Measurements from ENCODE around the gene HSP90AA1.
"Not testable (repeated sequence)": the region's sequence is repeated elsewhere in the genome, so short reads cannot be mapped to it uniquely, and the experiment has no call there.

Gene HSP90AA1

GRCh38 chr14:102094101-102094500 is 7.3 kb upstream of the HSP90AA1 start:
- ATAC-seq (no peak), DNase-seq (no peak)

DNA sequence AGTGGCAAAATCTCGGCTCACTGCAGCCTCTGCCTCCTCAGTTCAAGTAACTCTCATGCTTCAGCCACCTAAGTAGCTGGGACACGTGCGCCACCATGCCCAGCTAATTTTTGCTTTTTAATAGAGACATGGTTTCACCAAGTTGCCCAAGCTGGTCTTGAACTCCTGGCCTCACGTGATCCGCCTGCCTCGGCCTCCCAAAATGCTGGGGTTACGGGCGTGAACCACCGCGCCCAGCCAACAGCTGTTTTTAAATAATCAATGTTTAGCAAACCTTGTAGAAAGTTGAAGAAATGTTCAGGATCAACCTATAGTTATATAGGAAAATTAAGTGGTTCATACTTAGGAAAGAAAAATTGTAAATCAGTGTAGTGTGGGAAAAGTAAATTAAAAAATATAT is 6.0 kb upstream of the HSP90AA1 start:
- ATAC-seq (no peak), DNase-seq (no peak)

GRCh38 chr14:102090713-102091112 is 3.9 kb upstream of the HSP90AA1 start:
- ATAC-seq, result no peak
- no peak for DNase-seq

GRCh38 chr14:102089621-102090343 is 2.9 kb upstream of the HSP90AA1 start:
- DNase-seq, result no peak
- no peak for ATAC-seq

DNA sequence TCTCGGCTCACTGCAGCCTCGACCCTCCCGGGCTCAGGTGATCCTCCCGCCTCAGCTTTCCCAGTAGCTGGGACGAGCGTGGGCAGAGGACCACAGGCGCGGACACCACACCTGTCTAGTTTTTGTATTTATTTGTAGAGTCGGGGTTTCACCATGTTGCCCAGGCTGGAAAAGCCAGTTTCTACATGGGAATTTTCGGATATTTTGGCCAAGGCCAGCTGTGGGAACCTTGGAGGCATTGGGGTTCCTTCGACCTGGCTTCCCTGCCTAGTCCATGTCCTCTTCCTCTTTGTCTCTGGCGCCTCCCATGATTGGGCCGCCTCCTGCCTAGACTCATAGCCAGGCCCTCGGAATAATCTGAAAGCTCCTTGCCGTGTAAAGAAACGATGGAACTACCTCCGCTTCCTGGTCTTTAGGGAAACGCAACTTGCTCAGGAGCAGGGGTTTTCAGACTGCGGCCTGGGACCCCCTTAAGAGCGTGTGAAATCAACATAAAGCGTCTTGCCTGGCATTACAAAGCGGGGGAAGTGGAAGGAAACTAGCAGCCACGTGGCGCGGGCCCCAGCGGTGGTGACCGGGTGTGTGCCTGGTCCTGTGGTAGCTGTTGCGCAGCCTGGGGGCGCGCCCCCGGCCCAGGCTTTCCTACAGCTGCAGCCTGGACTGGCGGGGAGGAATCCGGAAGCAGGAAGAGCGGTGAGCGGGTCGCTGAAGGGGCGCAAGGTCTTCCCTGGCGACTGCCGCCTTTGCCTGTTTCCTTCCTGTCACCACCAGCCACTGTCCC is 1.4 kb upstream of the HSP90AA1 start:
- ATAC-seq, result peak; percentile 34
- peak; percentile 74 for DNase-seq

DNA sequence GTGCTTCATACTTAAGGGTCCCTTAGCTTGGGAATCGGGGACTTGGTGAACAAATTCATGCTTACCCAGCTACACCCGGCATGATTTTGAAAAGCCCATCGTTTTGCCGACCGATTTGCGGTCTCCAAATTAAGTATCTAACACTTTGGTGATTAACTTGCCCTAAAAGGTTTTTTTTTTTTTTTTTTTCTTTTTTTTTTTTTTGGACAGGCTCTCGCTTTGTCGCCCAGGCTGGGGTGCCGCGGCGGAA is 843 bp upstream of the HSP90AA1 start:
- DNase-seq (no peak), ATAC-seq (no peak)

- DNase-seq (no peak), ATAC-seq (no peak)
Observed at GRCh38 chr14:102086709-102086971, 204 bp downstream of the HSP90AA1 start.

DNA sequence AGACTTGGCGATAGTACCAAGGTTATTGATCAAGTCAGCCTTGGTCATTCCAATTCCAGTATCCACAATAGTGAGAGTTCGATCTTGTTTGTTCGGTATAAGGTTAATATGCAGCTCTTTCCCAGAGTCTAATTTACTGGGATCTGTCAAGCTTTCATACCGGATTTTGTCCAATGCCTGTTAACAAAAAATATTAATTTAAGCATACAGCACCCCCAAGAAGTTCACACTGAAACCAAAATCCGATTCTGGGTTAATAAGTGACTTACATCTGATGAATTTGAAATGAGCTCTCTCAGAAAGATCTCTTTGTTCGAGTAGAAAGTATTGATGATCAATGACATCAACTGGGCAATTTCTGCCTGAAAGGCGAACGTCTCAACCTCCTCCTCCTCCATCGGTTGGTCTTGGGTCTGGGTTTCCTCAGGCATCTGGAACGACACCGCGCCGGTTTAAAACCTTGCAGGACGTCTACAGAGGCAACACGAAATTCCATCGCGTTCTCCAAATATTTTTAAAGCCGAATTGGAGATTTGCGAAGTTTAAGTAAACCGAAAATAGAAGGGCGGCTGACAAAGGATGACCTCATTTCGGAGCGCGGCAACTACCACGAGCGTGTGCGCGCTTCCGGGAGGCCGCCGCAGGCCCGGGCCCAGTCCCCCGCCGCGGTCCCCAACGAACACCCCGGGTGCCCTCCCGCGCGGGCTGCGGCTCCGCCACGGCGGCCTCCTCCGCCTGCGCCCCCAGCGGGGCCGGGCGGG is 716 bp downstream of the HSP90AA1 start:
- ATAC-seq (peak; percentile 23), DNase-seq (peak; percentile 66)

DNA sequence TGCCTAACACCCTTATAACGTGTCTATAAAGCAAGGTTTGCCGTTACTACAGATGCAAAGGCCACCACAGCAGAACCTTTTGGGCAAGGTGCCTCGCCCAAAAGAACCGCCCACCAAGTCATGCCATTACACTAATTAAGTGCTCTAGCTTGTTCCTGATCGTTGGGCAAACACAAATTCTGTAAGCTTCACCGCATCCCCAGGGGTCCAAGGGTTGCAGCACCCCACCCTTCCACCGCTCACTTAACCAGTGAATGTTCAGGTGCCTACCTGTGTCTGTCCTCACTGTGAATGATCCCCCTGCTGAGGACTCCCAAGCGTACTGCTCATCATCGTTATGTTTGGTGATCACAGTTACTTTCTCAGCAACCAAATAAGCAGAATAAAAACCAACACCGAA is 1.4 kb downstream of the HSP90AA1 start:
- no peak for ATAC-seq
- DNase-seq, result no peak

GRCh38 chr14:102084931-102085330 is 1.9 kb downstream of the HSP90AA1 start:
- ATAC-seq (no peak), DNase-seq (no peak)

GRCh38 chr14:102084522-102084921 is 2.3 kb downstream of the HSP90AA1 start:
- not testable (repeated sequence) for ATAC-seq, DNase-seq

GRCh38 chr14:102081231-102082080 is 5.4 kb downstream of the HSP90AA1 start:
- DNase-seq, result no peak
- no peak for ATAC-seq

DNA sequence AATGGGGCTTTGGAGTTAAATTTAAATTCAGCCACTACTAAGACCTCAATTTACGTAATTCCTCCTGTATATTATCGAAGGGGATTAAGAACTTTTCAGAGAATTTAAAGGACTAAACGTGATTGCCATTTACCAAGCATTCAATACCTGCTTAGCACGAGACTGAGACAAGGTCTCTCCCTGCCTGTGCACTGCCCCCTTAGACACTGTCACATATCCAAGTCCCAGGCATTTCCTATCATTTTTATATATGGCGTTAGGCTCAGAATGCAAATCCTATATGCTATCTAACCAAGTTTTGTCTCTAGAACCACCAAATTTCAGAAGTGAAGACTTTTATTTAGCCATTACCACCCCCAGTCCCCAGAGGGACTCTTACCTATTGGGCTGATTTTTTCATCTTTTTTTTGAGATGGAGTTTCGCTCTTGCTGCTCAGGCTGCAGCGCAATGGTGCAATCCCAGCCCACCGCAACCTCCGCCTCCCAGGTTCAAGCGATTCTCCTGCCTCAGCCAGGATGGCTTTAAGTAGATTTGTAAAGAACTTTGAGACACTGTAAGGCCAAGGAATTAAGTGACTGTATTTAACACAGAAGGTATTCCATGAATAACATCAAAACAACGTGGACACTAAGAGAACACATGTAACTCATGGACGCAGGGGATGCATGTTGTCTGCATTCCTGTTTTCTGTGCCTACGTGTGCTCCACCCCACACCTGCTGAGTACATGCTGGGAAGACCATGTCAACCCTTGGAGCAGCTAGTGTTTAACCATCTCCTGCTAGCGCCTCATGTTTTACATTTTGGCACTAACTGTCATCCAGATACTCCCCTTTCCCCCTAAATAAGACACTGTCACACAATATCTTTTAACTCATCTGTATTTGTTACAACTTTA is 6.4 kb downstream of the HSP90AA1 start:
- DNase-seq (no peak), ATAC-seq (no peak)

- DNase-seq (no peak), ATAC-seq (no peak)
Observed at GRCh38 chr14:102079700-102079979, 7.2 kb downstream of the HSP90AA1 start.

GRCh38 chr14:102078831-102079699 is 7.8 kb downstream of the HSP90AA1 start:
- DNase-seq (no peak), ATAC-seq (no peak)

DNA sequence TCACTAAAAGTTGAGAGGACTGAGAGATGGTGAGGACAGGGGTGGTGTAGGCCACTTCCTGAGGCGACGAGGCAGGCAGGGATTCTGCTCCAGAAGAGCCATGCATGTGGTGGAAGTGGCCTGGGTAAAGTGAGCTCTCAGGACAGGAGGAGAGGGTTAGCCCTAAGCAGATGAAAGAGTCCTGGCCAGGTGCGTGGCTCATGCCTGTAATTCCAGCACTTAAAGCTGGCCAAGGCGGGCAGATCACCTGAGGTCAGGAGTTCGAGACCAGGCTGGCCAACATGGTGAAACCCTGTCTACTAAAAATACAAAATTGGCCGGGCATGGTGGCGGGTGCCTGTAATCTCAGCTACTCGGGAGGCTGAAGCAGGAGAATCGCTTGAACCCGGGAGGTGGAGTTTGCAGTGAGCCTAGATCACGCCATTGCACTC is 8.5 kb downstream of the HSP90AA1 start:
- ATAC-seq, DNase-seq: not testable (repeated sequence)

- ATAC-seq, result no peak
- DNase-seq, result no peak
Observed at GRCh38 chr14:102077382-102077709, 9.5 kb downstream of the HSP90AA1 start.

DNA sequence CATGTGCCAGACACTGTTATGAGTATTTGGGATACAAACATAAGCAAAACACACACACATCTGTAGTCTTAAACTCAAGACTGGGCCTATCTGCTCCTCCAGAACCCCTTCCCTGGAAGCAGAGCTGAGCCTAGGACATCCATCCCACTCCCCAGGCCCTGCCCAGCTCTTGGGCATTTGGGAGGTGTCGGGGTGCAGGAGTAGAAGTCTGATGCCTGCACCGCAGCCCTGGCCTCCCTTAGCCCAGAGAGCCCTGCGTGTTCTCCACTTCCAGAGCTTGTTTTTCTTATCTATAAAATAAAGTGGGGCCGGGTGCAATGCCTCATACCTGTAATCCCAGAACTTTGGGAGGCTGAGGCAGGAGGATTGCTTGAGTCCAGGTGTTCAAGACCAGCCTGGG is 11.7 kb downstream of the HSP90AA1 start:
- no peak for DNase-seq
- ATAC-seq, result no peak

- DNase-seq (no peak), ATAC-seq (no peak)
Observed at GRCh38 chr14:102074415-102074964, 12.4 kb downstream of the HSP90AA1 start.

DNA sequence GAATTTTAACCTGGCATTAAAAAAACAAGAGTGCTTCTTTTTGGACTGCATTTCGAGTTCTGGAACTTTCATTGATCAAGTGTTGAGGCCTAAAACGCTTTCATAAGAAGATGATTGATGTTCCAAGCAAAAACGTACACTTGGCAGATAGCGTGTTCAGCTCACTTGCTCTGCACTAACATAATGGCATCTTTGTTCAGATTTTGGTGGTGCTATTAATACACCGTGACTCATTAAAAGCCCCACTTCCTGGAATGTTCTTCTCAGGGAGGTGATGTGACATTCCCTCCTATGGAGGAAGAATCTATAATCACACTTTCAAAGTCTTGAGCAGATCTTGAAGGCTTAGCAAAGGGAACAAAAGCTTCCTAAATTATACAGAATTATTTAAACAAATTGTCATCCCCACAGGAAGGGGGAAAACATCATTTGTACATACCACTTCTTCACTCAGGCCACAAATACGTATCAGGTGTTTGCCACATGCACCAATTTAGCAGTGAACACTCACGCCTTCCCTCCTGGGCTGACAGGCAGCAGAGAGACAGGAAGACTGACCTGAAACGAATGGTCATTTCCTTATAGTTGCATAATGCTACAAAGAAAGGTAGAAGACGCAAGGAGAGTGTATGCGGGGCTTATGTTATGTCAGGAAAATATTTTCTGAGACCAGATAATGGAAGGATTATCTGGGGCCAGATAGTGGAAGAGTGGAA is 15.4 kb downstream of the HSP90AA1 start:
- DNase-seq (no peak), ATAC-seq (no peak)
